Neural progenitor cell (in vitro differentiated cells): Measurements from ENCODE around the gene CIB1.

Experiments used
- CTCF ChIP-seq: fragments of 200-600 bp; sonication (generic); IDR thresholded peaks from 2 replicates; pipeline ENCODE4 v1.5.1; 2017; ENCODE audit warnings: antibody characterized with exemption, mild to moderate bottlenecking
- EZH2 ChIP-seq: fragments of 200-600 bp; sonication (generic); IDR thresholded peaks from 2 replicates; pipeline ENCODE4 v1.6.1; 2017; ENCODE audit warnings: antibody characterized with exemption, mild to moderate bottlenecking, moderate library complexity
- EZH2phosphoT487 ChIP-seq: fragments of 200-600 bp; sonication (generic); IDR thresholded peaks from 2 replicates; pipeline ENCODE4 v1.6.1; 2017; ENCODE audit warnings: antibody characterized with exemption

DNA sequence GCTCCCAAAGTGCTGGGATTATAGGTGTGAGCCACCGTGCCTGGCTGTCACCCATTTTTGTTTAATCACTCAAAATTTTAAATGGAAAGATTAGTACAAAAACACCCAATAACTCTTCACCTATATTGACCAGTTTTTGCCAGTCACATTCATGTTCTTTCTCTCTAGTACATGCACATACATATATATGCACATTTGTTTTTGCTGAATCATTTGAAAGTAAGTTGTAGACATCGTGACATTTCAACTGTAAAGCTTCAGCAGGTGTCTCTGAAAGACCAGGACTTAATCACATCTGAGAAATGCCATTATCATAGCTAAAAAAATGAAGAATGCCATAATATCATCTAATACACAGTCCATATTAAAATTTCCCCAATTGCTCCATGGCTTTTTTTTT is 39.1 kb downstream of the CIB1 start:
- no peak for TF ChIP-seq CTCF
- TF ChIP-seq EZH2, result no peak
- TF ChIP-seq EZH2phosphoT487, result no peak
